B cell (primary cell): ENCODE data around the gene BPIFB3. TPM values are rescaled to one million over a fixed set of nuclear protein-coding genes. Genes with fewer than 3 reads are reported as not detected.
"Not testable (repeated sequence)": the region's sequence is repeated elsewhere in the genome, so short reads cannot be mapped to it uniquely, and the experiment has no call there.

Experiments
- ATAC-seq: fragments of 200-7000 bp; cut with Tn5 transposase; one replicate; pipeline ENCODE4 v1.10.0; 2021; ENCODE audit warnings: low read depth, mild to moderate bottlenecking, moderate number of reproducible peaks, moderate library complexity
- CTCF ChIA-PET: fragments of 350-600 bp; sonication (Branson Sonifier 250); formaldehyde crosslinking; loops from one replicate; lab custom pipeline; 2021; ENCODE audit warnings: antibody characterized with exemption, inconsistent platforms; lab: Charles Lee
- POLR2A ChIA-PET: fragments of 350-600 bp; sonication (Branson Sonifier 250); formaldehyde crosslinking; loops from one replicate; lab custom pipeline; 2021; ENCODE audit warnings: antibody characterized with exemption; lab: Charles Lee
- DNase-seq: peaks from one replicate; pipeline ENCODE4 v3.0.0; 2013
- H2AFZ ChIP-seq: 2 replicates; pipeline ENCODE4 v1.6.1; 2012; ENCODE audit warnings: mild to moderate bottlenecking, low read depth, low read length; ENCODE audit not compliant: insufficient read depth, poor library complexity, severe bottlenecking
- H3K27ac ChIP-seq, 2 donors: 1 replicate in 1 of 2; 2 replicates in 1 of 2; pipeline ENCODE4 v1.5.1; 2012 to 2013; ENCODE audit warnings: low read length in 2 of 2, mild to moderate bottlenecking in 2 of 2, moderate library complexity in 1 of 2
- H3K27me3 ChIP-seq, 4 experiments: fragments of 200-600 bp in 1 of 4; sonication (generic) in 1 of 4; replicated peaks in 1 of 4; 1 replicate in 2 of 4; 2 replicates in 2 of 4; pipeline versions ENCODE4 v1.6.1 to v1.7.0; 2013 to 2016; ENCODE audit warnings: low read length in 3 of 4, mild to moderate bottlenecking in 2 of 4, mixed read lengths in 1 of 4, moderate library complexity in 1 of 4; ENCODE audit not compliant: insufficient read depth in 4 of 4, control insufficient read depth in 3 of 4; ENCODE audit errors: control extremely low read depth in 1 of 4
- H3K36me3 ChIP-seq, 2 experiments: replicated peaks in 1 of 2; 1 replicate in 1 of 2; 2 replicates in 1 of 2; pipeline versions ENCODE4 v1.6.1 to v1.7.1; 2013; ENCODE audit warnings: low read length in 1 of 2; ENCODE audit not compliant: insufficient read depth in 2 of 2, control insufficient read depth in 1 of 2; ENCODE audit errors: control extremely low read depth in 1 of 2, extremely low read depth in 1 of 2
- H3K4me1 ChIP-seq, 2 donors: fragments of 200-600 bp in 1 of 2; sonication (generic) in 1 of 2; 1 replicate in 1 of 2; 2 replicates in 1 of 2; pipeline versions ENCODE4 v1.5.1 to v1.6.1; 2013 to 2017; ENCODE audit warnings: low read length in 2 of 2; ENCODE audit not compliant: control insufficient read depth in 2 of 2, insufficient read depth in 2 of 2
- H3K4me2 ChIP-seq: replicated peaks from 2 replicates; pipeline ENCODE3; 2012; ENCODE audit warnings: mild to moderate bottlenecking, low read depth, low read length; ENCODE audit not compliant: poor library complexity, severe bottlenecking
- H3K4me3 ChIP-seq, 5 experiments: fragments of 200-600 bp in 1 of 5; sonication (generic) in 1 of 5; 1 replicate in 3 of 5; 2 replicates in 2 of 5; pipeline versions ENCODE4 v1.5.1 to v1.7.0; 2011 to 2016; ENCODE audit warnings: low read length in 4 of 5, mild to moderate bottlenecking in 4 of 5, low read depth in 2 of 5, control low read depth in 1 of 5, moderate library complexity in 1 of 5; ENCODE audit not compliant: insufficient read depth in 1 of 5; ENCODE audit errors: control extremely low read depth in 1 of 5, extremely low read depth in 1 of 5
- H3K79me2 ChIP-seq: fragments of 200-600 bp; sonication (generic); one replicate; pipeline ENCODE4 v1.6.0; 2016; ENCODE audit warnings: low read length; ENCODE audit not compliant: control insufficient read depth, insufficient read depth
- H3K9ac ChIP-seq: fragments of 200-600 bp; sonication (generic); 2 replicates; pipeline ENCODE4 v1.6.1; 2017; ENCODE audit warnings: mild to moderate bottlenecking, low read length, moderate library complexity
- H3K9me3 ChIP-seq, 3 donors: one replicate each; pipeline versions ENCODE4 v1.6.1 to v1.7.1; 2013; ENCODE audit warnings: low read length in 2 of 3; ENCODE audit not compliant: control insufficient read depth in 2 of 3, insufficient read depth in 1 of 3; ENCODE audit errors: control extremely low read depth in 1 of 3
- H4K20me1 ChIP-seq: 2 replicates; pipeline ENCODE4 v1.6.0; 2012; ENCODE audit warnings: mild to moderate bottlenecking, low read length; ENCODE audit not compliant: insufficient read depth, control insufficient read depth, poor library complexity, severe bottlenecking
- H3K27ac Mint-ChIP-seq: one replicate; pipeline ENCODE4 v1.8.0; 2021; ENCODE audit warnings: mixed read lengths
- H3K27me3 Mint-ChIP-seq: one replicate; pipeline ENCODE4 v1.8.0; 2021; ENCODE audit warnings: mixed read lengths
- H3K4me1 Mint-ChIP-seq: one replicate; pipeline ENCODE4 v1.8.0; 2021; ENCODE audit warnings: mixed read lengths
- H3K4me3 Mint-ChIP-seq: one replicate; pipeline ENCODE4 v1.8.0; 2021; ENCODE audit warnings: mixed read lengths
- H3K9me3 Mint-ChIP-seq: one replicate; pipeline ENCODE4 v1.8.0; 2022; ENCODE audit warnings: mixed read lengths; ENCODE audit not compliant: insufficient read depth
- EZH2 ChIP-seq: IDR thresholded peaks from 2 replicates; pipeline ENCODE4 v1.6.1; 2012; ENCODE audit warnings: borderline replicate concordance, low read depth, mild to moderate bottlenecking, moderate library complexity, low read length; ENCODE audit not compliant: insufficient read depth, poor library complexity, severe bottlenecking
- WGBS: methylation state at CpG from one replicate; pipeline ENCODE4 v1.1.5; 2013; ENCODE audit warnings: missing lambda C conversion rate; ENCODE audit not compliant: insufficient coverage; 5-methylcytosine and 5-hydroxymethylcytosine counted together
- intact Hi-C: fragments of 100-400 bp; cut with micrococcal nuclease; formaldehyde crosslinking; loops from one replicate; pipeline ENCODE4 v1.10.0; 2022
- polyA plus RNA-seq: library from polyadenylated mRNA; depleted of rRNA; stranded (reverse); fragments of >200 nt; gene quantifications from 2 replicates; pipeline ENCODE4 v1.2.3, GENCODE V29; 2012
- total RNA-seq, 2 donors: library from RNA; stranded (reverse); fragments of 120-200 nt in 1 of 2; gene quantifications; 1 replicate in 1 of 2; 2 replicates in 1 of 2; pipeline versions ENCODE4 v1.2.3 to v1.2.4, GENCODE V29; 2013 to 2022
- TF ChIP-seq, protein P1 (sequence below): fragments of 200-600 bp; IDR thresholded peaks from one replicate; pipeline ENCODE4 v1.8.0; 2022; ENCODE audit warnings: antibody characterized with exemption, mild to moderate bottlenecking

BPIFB3 gene
- total and polyA plus RNA-seq, 2 donors (not counting 1 experiment from before 2014, with no cell fraction given), result not detected

GRCh38 chr20:33119725-33120720 lies 66.3 kb downstream of the BPIFB3 start:
- Mint-ChIP-seq H3K4me3 (no peak overlapping the region), H3K27ac (no peak overlapping the region), H3K9me3 (peaks cover 10% of the 10 kb centered on the region), H3K4me1 (no peaks in the 10 kb centered on the region), H3K27me3 (peaks cover 27% of the 10 kb centered on the region)
- Histone ChIP-seq H3K36me3 (no peaks in the 10 kb centered on the region), H3K4me2 (no peak overlapping the region), H3K4me3 (no peak overlapping the region), H3K4me1 (no peaks in the 10 kb centered on the region), H3K79me2 (no peaks in the 10 kb centered on the region), H3K27ac (no peak overlapping the region), H4K20me1 (no peaks in the 10 kb centered on the region), H3K9me3 (no peaks in the 10 kb centered on the region), H3K27me3 (peaks cover 0 to 4% (median 0%) of the 10 kb centered on the region in 4 experiments), H2AFZ (no peak overlapping the region), H3K9ac (no peak overlapping the region)
- POLR2A ChIA-PET, result no interaction called here
- CTCF ChIA-PET, result interaction anchor here (1.0 kb wide), 1 partner anchor 219 kb away, joined by 3 read pairs; no protein-coding TSS in a partner anchor
- ATAC-seq, result no peak
- intact Hi-C loops, result no loop called here
- DNase-seq, result no peak
- no peak for TF ChIP-seq EZH2
- TF ChIP-seq, protein P1, sequence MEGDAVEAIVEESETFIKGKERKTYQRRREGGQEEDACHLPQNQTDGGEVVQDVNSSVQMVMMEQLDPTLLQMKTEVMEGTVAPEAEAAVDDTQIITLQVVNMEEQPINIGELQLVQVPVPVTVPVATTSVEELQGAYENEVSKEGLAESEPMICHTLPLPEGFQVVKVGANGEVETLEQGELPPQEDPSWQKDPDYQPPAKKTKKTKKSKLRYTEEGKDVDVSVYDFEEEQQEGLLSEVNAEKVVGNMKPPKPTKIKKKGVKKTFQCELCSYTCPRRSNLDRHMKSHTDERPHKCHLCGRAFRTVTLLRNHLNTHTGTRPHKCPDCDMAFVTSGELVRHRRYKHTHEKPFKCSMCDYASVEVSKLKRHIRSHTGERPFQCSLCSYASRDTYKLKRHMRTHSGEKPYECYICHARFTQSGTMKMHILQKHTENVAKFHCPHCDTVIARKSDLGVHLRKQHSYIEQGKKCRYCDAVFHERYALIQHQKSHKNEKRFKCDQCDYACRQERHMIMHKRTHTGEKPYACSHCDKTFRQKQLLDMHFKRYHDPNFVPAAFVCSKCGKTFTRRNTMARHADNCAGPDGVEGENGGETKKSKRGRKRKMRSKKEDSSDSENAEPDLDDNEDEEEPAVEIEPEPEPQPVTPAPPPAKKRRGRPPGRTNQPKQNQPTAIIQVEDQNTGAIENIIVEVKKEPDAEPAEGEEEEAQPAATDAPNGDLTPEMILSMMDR, result no peak
- no CpG with 5 or more reads among the region's 3 CpGs for WGBS

GRCh38 chr20:33120934-33121333 lies 67.2 kb downstream of the BPIFB3 start:
- Histone ChIP-seq H3K79me2 (no peaks in the 10 kb centered on the region), H3K4me1 (no peaks in the 10 kb centered on the region), H3K36me3 (no peaks in the 10 kb centered on the region), H3K4me3 (no peak overlapping the region), H3K9ac (no peak overlapping the region), H3K4me2 (no peak overlapping the region), H3K9me3 (no peaks in the 10 kb centered on the region), H2AFZ (no peak overlapping the region), H3K27ac (no peak overlapping the region), H3K27me3 (peaks cover 0 to 4% (median 0%) of the 10 kb centered on the region in 4 experiments), H4K20me1 (no peaks in the 10 kb centered on the region)
- CTCF ChIA-PET, result no interaction called here
- ATAC-seq (no peak), DNase-seq (no peak)
- POLR2A ChIA-PET, result no interaction called here
- Mint-ChIP-seq H3K4me3 (no peak overlapping the region), H3K4me1 (no peaks in the 10 kb centered on the region), H3K27ac (no peak overlapping the region), H3K9me3 (peaks cover 10% of the 10 kb centered on the region), H3K27me3 (peaks cover 33% of the 10 kb centered on the region)
- intact Hi-C loops, result no loop called here
- WGBS, result 94% methylated on average over 2 of the region's 3 CpGs
- TF ChIP-seq EZH2, result no peak
- TF ChIP-seq, protein P1, result no peak

DNA sequence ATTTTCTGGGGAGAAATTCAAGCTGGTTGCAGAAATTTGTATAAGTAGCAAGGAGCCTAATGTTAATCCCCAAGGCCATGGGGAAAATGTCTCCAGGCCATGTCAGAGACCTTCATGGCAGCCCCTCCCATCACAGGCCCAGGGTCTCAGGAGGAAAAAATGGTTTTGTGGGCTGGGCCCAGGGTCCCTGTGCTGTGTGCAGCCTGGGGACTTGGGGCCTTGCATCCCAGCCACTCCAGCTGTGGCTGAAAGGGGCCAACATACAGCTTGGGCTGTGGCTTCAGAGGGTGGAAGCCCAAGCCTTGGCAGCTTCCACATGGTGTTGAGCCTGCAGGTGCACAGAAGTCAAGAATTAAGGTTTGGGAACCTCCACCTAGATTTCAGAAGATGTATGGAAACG lies 68.6 kb downstream of the BPIFB3 start:
- intact Hi-C loops, ATAC-seq, H3K27me3 ChIP-seq, H3K4me1 Mint-ChIP-seq, H3K4me2 ChIP-seq, DNase-seq, H3K79me2 ChIP-seq, H3K4me3 ChIP-seq, H4K20me1 ChIP-seq, POLR2A ChIA-PET, H3K27ac Mint-ChIP-seq, H2AFZ ChIP-seq, CTCF ChIA-PET, H3K4me3 Mint-ChIP-seq, H3K9ac ChIP-seq, H3K36me3 ChIP-seq, H3K9me3 ChIP-seq, H3K4me1 ChIP-seq, H3K27ac ChIP-seq: not testable (repeated sequence)
- WGBS, result 50% methylated on average over 1 of the region's 1 CpG
- H3K27me3 Mint-ChIP-seq, result peaks cover 33% of the 10 kb centered on the region
- H3K9me3 Mint-ChIP-seq, result peaks cover 10% of the 10 kb centered on the region
